PC-9 (cell line): ENCODE results near the gene HSBP1L1.

Experiments
- EZH2 ChIP-seq: fragments of 200-600 bp; sonication (generic); IDR thresholded peaks from 2 replicates; pipeline ENCODE4 v1.8.0; 2017; ENCODE audit warnings: antibody characterized with exemption, low read depth
- TF ChIP-seq, protein P1 (sequence below): fragments of 200-600 bp; sonication (generic); conservative IDR thresholded peaks from 2 replicates; pipeline ENCODE4 v1.6.1; 2017; ENCODE audit warnings: mixed run types, antibody characterized with exemption, mild to moderate bottlenecking, moderate library complexity

- TF ChIP-seq, protein P1, sequence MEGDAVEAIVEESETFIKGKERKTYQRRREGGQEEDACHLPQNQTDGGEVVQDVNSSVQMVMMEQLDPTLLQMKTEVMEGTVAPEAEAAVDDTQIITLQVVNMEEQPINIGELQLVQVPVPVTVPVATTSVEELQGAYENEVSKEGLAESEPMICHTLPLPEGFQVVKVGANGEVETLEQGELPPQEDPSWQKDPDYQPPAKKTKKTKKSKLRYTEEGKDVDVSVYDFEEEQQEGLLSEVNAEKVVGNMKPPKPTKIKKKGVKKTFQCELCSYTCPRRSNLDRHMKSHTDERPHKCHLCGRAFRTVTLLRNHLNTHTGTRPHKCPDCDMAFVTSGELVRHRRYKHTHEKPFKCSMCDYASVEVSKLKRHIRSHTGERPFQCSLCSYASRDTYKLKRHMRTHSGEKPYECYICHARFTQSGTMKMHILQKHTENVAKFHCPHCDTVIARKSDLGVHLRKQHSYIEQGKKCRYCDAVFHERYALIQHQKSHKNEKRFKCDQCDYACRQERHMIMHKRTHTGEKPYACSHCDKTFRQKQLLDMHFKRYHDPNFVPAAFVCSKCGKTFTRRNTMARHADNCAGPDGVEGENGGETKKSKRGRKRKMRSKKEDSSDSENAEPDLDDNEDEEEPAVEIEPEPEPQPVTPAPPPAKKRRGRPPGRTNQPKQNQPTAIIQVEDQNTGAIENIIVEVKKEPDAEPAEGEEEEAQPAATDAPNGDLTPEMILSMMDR: no peak
- no peak for TF ChIP-seq EZH2
Observed at GRCh38 chr18:79975985-79976680, 11.7 kb downstream of the HSBP1L1 start.
